Fibroblast of the aortic adventitia (primary cell): ENCODE data around the gene STK26. TPM values are rescaled to one million over a fixed set of nuclear protein-coding genes. Genes with fewer than 3 reads are reported as not detected.
"Not testable (repeated sequence)": the region's sequence is repeated elsewhere in the genome, so short reads cannot be mapped to it uniquely, and the experiment has no call there.

Source experiments
- DNase-seq: peaks from one replicate; pipeline ENCODE4 v3.0.0-alpha.2; 2010; ENCODE audit warnings: low read depth
- H3K4me3 ChIP-seq: 2 replicates; pipeline ENCODE4 v1.5.1; 2011; ENCODE audit warnings: low read depth, mild to moderate bottlenecking, control low read depth, low read length, moderate library complexity
- CTCF ChIP-seq: IDR thresholded peaks from 2 replicates; pipeline ENCODE4 v1.5.1; 2011; ENCODE audit warnings: mild to moderate bottlenecking, low read length, control low read depth, inconsistent platforms; ENCODE audit not compliant: insufficient read depth
- total RNA-seq: library from RNA; depleted of rRNA; stranded (reverse); fragments of >200 nt; gene quantifications from 2 replicates; pipeline ENCODE4 v1.2.3, GENCODE V29; 2012; ENCODE audit warnings: low replicate concordance

The STK26 gene
- total RNA-seq, 1 donor, result 1.6 TPM

GRCh38 chrX:132088864-132089263 lies 65.8 kb downstream of the STK26 start:
- no peak overlapping the region for H3K4me3 ChIP-seq
- no peak for TF ChIP-seq CTCF
- DNase-seq, result no peak

DNA sequence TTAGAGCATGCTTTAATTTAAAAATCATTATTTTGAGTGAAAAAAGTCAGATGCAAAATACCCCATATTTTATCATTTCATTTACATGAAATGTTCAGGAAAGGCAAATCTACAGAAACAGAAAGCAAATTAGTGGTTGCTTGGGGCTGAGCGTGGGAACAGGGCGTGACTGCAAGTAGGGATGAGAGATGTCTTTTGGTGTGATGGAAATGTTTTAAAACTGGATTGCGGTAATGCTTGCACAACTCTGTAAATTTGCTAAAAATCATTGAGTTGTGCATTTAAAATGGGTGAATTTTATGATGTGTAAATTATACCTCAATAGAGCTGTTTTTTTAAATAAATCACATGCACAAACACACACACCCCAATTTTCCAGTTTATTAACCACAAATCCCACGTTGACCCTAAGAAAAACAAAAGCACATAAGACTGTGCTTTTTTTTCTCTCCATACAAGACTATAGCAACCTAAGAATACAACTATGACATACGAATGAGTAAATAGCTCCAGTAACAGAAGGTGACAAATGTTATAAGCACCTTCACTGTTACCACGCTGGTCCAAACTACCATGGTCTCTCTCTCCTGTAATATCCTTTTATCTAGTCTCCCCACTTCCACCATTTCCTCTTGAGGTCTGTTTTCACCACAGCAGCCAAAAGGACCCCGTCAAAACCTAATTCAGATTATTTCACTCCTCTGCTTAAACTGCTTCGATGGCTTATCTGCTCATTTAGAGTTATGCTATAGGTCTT lies 67.5 kb downstream of the STK26 start:
- no peak for TF ChIP-seq CTCF
- no peak for DNase-seq
- H3K4me3 ChIP-seq, result no peak overlapping the region

DNA sequence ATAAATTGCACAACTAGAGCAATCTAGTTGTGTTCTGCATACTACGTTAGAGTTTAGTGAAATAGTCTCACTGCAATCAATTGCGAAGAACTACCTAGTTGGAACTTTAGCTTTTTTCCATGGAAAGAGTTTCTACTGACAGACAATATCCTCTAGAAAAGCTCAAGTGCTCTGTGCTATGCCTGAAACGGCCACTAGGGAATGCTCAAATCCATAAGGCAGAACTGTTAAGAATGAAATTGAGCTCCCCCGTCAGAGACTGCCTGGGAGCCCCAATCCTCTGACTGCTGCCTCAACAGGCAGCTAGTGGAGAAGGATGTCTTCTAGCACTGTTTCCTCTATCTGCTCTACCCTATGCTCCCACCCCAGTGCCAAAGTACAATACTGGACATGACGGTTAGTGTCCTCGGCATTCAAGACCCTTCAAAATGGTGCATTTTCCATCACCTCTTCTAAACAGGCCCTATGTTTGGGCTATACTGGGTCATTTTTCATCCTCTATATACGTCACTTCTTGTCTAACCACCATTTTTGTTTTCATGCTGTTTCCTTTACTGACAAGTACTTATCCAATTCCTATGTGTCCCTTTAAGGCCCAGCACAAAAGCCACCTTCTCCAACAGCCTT lies 69.5 kb downstream of the STK26 start:
- TF ChIP-seq CTCF, result peak; percentile 87
- DNase-seq, result peak; percentile 74
- no peak overlapping the region for H3K4me3 ChIP-seq

- no peak overlapping the region for H3K4me3 ChIP-seq
- no peak for DNase-seq
- no peak for TF ChIP-seq CTCF
These were observed 70.2 kb downstream of the STK26 start for GRCh38 chrX:132093239-132093860.

DNA sequence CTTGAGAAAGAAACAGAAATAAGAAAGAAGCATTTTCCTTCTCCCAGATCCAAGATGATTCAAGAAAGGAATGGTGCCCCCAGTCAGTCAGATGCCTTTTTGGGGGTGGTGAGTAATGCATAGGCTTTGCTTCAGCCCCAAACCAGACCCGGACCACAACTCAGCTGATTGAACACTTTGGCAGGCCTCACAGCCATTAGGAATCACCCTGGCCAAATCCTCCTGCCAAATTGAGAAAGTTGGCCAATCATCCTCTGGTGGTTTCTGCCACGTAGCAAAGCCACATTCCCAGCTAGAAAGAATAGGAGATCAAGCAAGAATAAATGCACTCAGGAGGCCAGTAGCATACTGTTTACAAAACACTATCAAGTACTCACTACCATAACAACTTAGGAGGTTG lies 71.1 kb downstream of the STK26 start:
- peak; percentile 51 for DNase-seq

GRCh38 chrX:132098704-132099103 lies 75.6 kb downstream of the STK26 start:
- not testable (repeated sequence) for DNase-seq, H3K4me3 ChIP-seq

More for the DNA sequence above, 71.1 kb downstream of the STK26 start:
- TF ChIP-seq CTCF, result no peak
- H3K4me3 ChIP-seq, result no peak overlapping the region

- H3K4me3 ChIP-seq, result no peak overlapping the region
- no peak for TF ChIP-seq CTCF
- DNase-seq, result no peak
These were observed 78.1 kb downstream of the STK26 start for GRCh38 chrX:132101206-132101605.
